ENCODE data around the gene TMEM205.

DNA sequence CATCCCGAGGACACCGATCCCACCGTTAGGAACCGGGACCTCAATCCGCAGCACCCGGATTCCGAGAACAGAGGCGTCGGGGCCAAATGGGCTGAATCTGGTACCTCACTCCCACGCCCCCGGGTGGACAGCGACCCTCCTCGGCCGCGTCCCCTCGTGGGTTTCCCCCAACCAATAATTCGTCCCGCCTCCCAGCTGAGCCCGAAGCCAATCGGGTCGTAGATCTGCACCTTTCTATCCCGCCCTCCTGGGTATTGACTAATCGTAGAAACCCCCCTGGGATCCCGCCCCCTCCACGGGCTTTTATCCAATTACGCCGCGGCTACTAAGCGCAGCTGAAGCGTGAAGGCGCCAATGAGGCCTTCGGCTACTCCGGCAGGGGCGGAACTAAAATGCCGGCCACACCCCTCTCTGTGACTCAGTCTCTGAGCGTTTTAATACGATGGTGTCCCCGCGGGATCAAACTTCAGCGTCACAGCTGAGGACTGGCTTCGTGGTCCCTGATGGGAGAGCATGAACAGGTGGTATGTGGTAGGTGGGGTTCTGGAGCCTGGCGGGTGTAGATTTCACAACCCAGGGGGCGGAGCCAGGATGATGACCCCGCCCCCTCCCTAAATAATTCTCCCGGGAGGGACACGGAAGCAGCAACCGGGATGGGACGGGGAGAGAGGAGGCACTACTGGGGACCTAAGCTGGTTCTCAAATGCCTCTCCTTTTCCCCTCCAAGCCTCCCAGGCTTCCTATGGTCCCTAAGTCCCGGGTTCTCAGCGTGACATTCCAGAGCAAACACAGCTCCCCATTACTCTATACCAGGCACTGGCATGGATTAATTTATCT, at the start of gene TMEM205, which contains the start of gene CCDC159:
- peak in 1 of 2 donors; percentile 92 for TF ChIP-seq POLR2AphosphoS5 (IDR thresholded peaks at IDR 0.05)
- peak in 2 of 6 experiments; percentile 6 to 7 for TF ChIP-seq CTCF (IDR thresholded peaks at IDR 0.05)
- TF ChIP-seq POLR2A (IDR thresholded peaks at IDR 0.05) = peak in 3 of 4 donors; percentile 46 to 84 (median 65)
- peak in 1 of 4 donors; percentile 83 for TF ChIP-seq EP300 (IDR thresholded peaks at IDR 0.05)
